ENCODE data around the gene TSPAN9.

Gene TSPAN9

DNA sequence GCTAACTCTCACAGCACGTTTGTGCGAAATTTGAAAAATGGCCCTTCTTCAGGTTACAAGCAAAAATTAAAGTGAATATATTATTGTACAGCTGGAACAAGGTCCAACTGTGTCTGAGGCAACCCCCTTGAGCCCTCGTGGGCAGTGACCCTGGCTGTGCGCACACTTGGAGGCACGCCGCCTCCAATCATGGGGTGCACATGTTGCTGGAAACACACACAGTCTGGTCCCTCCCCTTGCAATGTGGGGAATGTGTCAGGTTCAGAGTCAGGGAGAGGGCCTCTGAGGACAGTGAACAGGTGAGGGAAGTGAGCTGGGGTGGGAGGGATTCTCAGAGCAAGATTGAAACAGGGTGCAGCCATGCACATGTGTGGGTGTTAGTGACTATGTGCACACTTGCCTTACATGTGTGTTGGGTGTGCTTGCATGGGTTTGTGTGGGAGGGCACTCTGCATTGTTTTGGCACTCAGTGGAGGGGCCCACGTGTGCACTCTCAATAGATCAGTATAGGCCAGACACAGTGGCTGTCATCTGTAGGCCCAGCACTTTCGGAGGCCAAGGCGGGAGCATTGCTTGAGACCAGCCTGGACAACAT, 9.6 kb downstream of the TSPAN9 start:
- H3K4me3 ChIP-seq (ENCODE audit: low read depth, low read length), result no peak overlapping the region
- no peak for DNase-seq (ENCODE audit: low read depth)
- TF ChIP-seq POLR2A (IDR thresholded peaks at IDR 0.05; ENCODE audit: extremely low read depth, insufficient read length), result no peak
- TF ChIP-seq, protein P1, sequence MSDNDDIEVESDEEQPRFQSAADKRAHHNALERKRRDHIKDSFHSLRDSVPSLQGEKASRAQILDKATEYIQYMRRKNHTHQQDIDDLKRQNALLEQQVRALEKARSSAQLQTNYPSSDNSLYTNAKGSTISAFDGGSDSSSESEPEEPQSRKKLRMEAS (IDR thresholded peaks at IDR 0.05; ENCODE audit: low read depth, low read length), result no peak
- no peak for TF ChIP-seq MYC (IDR thresholded peaks at IDR 0.05; ENCODE audit: low read depth, low read length)
- TF ChIP-seq, protein P2, sequence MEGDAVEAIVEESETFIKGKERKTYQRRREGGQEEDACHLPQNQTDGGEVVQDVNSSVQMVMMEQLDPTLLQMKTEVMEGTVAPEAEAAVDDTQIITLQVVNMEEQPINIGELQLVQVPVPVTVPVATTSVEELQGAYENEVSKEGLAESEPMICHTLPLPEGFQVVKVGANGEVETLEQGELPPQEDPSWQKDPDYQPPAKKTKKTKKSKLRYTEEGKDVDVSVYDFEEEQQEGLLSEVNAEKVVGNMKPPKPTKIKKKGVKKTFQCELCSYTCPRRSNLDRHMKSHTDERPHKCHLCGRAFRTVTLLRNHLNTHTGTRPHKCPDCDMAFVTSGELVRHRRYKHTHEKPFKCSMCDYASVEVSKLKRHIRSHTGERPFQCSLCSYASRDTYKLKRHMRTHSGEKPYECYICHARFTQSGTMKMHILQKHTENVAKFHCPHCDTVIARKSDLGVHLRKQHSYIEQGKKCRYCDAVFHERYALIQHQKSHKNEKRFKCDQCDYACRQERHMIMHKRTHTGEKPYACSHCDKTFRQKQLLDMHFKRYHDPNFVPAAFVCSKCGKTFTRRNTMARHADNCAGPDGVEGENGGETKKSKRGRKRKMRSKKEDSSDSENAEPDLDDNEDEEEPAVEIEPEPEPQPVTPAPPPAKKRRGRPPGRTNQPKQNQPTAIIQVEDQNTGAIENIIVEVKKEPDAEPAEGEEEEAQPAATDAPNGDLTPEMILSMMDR (IDR thresholded peaks at IDR 0.05; ENCODE audit: low read depth, low read length), result no peak

- TF ChIP-seq, protein P1 (IDR thresholded peaks at IDR 0.05; ENCODE audit: low read depth, low read length), result no peak
- TF ChIP-seq, protein P2 (IDR thresholded peaks at IDR 0.05; ENCODE audit: low read depth, low read length), result no peak
- TF ChIP-seq POLR2A (IDR thresholded peaks at IDR 0.05; ENCODE audit: extremely low read depth, insufficient read length) (no peak), MYC (IDR thresholded peaks at IDR 0.05; ENCODE audit: low read depth, low read length) (no peak)
- DNase-seq (ENCODE audit: low read depth), result no peak
- H3K4me3 ChIP-seq (ENCODE audit: low read depth, low read length), result no peak overlapping the region
These were observed 10.8 kb downstream of the TSPAN9 start for GRCh38 chr12:3087758-3088650.

DNA sequence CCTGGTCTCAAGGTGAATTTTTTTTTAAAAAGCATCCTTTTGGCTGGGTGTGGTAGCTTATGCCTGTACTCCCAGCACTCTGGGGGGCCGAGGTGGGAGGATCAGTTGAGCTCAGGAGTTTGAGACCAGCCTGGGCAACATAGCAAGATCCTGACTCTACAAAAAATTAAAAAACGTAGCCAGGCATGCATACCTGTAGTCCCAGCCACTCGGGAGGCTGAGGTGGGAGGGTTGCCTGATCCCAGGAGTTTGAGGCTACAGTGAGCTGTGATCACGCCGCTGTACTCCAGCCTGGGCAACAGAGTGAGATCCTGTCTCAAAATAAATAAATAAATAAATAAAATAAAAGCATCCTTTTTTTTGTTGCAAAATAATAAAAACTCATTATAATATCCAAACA, 12.4 kb downstream of the TSPAN9 start:
- DNase-seq (ENCODE audit: low read depth), result no peak
- H3K4me3 ChIP-seq (ENCODE audit: low read depth, low read length), result no peak overlapping the region
- TF ChIP-seq, protein P2 (IDR thresholded peaks at IDR 0.05; ENCODE audit: low read depth, low read length), result no peak
- TF ChIP-seq MYC (IDR thresholded peaks at IDR 0.05; ENCODE audit: low read depth, low read length), result no peak
- TF ChIP-seq POLR2A (IDR thresholded peaks at IDR 0.05; ENCODE audit: extremely low read depth, insufficient read length), result no peak
- TF ChIP-seq, protein P1 (IDR thresholded peaks at IDR 0.05; ENCODE audit: low read depth, low read length), result no peak

DNA sequence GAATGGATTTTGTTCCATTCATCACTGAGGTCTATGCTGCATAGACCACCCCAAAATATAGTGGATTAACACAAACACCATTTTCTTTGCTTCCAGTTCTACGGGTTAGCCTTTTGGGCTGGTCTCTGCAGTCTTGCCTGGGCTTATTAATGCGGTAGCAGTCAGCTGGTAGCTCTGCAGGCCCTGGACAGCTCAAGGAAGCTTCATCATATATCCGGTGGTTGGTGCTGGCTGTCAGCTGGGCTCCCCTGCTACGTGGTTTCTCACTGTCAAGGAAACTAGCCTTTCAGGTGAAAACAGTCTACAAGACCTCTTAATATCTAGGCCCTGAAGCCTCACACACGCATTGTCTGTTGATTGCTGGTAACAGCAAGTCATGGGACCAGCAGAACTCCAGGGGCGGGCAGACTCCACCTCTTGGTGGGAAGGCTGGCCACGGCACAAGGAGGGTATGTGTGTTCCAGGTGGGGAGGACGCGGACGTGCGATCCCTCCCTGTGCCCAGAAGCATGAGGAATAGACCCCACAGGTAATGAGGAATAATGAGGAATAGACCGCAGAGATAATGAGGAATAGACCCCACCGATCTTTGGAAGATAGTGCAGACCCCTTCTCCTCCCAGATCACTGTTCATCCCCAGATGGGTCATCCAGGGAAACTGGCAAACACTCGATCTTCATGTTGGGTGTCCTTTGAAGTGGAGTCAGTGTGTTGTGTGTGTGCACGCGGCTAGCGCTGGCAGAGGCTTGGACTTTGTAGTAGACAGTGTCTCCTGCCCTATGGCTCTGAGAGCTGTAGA, 13.3 kb downstream of the TSPAN9 start:
- H3K4me3 ChIP-seq (ENCODE audit: low read depth, low read length), result no peak overlapping the region
- DNase-seq (ENCODE audit: low read depth), result no peak
- no peak for TF ChIP-seq MYC (IDR thresholded peaks at IDR 0.05; ENCODE audit: low read depth, low read length)

DNA sequence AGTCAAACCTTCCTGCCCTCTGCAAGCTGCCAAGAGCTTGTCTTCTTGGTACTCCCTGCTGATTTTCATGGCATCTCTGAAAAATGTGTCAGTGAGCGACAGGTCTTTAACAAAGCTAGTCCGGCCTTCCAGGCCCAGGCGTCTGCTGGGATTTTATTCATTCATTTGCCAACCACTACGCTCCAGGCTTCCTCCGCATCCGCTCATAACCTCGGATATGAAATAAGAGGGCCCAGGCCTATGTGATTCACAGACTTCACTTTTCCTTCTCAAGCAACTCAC, 13.8 kb downstream of the TSPAN9 start:
- no peak for DNase-seq (ENCODE audit: low read depth)
- no peak overlapping the region for H3K4me3 ChIP-seq (ENCODE audit: low read depth, low read length)
- TF ChIP-seq POLR2A (IDR thresholded peaks at IDR 0.05; ENCODE audit: extremely low read depth, insufficient read length) (no peak), MYC (IDR thresholded peaks at IDR 0.05; ENCODE audit: low read depth, low read length) (no peak)
- TF ChIP-seq, protein P2 (IDR thresholded peaks at IDR 0.05; ENCODE audit: low read depth, low read length), result no peak
- TF ChIP-seq, protein P1 (IDR thresholded peaks at IDR 0.05; ENCODE audit: low read depth, low read length), result no peak

Data from NB4 (cell line).